K562 (cell line): ENCODE measurements around the gene ZFYVE27. TPM values are rescaled to one million over a fixed set of nuclear protein-coding genes. Genes with fewer than 3 reads are reported as not detected.
A peak's percentile ranks its signal among the peaks of the same experiment; 100 is the strongest.

Experiments
- DDX20 ChIP-seq: fragments of 450-650 bp; IDR thresholded peaks from 2 replicates; pipeline ENCODE4 v1.6.1; 2016; ENCODE audit warnings: missing genetic modification characterization, low read depth, mild to moderate bottlenecking, missing compliant biosample characterization, moderate library complexity
- DIDO1 ChIP-seq: fragments of 450-650 bp; IDR thresholded peaks from 2 replicates; pipeline ENCODE4 v1.6.1; 2016; ENCODE audit warnings: low read depth, missing biosample characterization, missing genetic modification characterization
- ELF4 ChIP-seq: fragments of 450-650 bp; formaldehyde crosslinking; IDR thresholded peaks from 2 replicates; pipeline ENCODE4 v1.4.0; 2022; ENCODE audit warnings: missing genetic modification characterization
- FOXK1 ChIP-seq: sonication (generic); formaldehyde crosslinking; IDR thresholded peaks from 2 replicates; pipeline ENCODE4 v1.8.0; 2022; ENCODE audit warnings: missing genetic modification reagents, mild to moderate bottlenecking, borderline replicate concordance
- HDAC2 ChIP-seq: fragments of 450-650 bp; IDR thresholded peaks from 2 replicates; pipeline ENCODE4 v1.6.1; 2016; ENCODE audit warnings: mild to moderate bottlenecking
- HDAC3 ChIP-seq: fragments of 450-650 bp; IDR thresholded peaks from 2 replicates; pipeline ENCODE4 v1.6.1; 2018; ENCODE audit warnings: borderline replicate concordance, mild to moderate bottlenecking, moderate library complexity; ENCODE audit not compliant: partially characterized antibody
- LCOR ChIP-seq: sonication (generic); formaldehyde crosslinking; IDR thresholded peaks from 2 replicates; pipeline ENCODE4 v1.8.0; 2022; ENCODE audit warnings: mild to moderate bottlenecking, missing genetic modification reagents
- MCM3 ChIP-seq: fragments of 450-650 bp; IDR thresholded peaks from 2 replicates; pipeline ENCODE4 v1.6.1; 2016
- MNT ChIP-seq, 2 experiments: fragments of 450-650 bp; conservative IDR thresholded peaks; 2 replicates each; pipeline ENCODE4 v1.6.1; 2017; ENCODE audit warnings: mild to moderate bottlenecking in 2 of 2, moderate library complexity in 2 of 2
- NEUROD1 ChIP-seq: fragments of 150-350 bp; IDR thresholded peaks from 2 replicates; pipeline ENCODE4 v1.6.1; 2014; ENCODE audit warnings: borderline replicate concordance, low read length, low read depth; ENCODE audit not compliant: partially characterized antibody
- NFIX ChIP-seq: fragments of 250-450 bp; sonication (Bioruptor Pico); IDR thresholded peaks from 2 replicates; pipeline ENCODE4 v1.4.0; 2020; ENCODE audit warnings: low read depth, mild to moderate bottlenecking, moderate library complexity
- NR2C1 ChIP-seq, 2 experiments: fragments of 450-650 bp; IDR thresholded peaks; 2 replicates each; pipeline ENCODE4 v1.6.1; 2017; ENCODE audit warnings: mild to moderate bottlenecking in 2 of 2, antibody characterized with exemption in 1 of 2, inconsistent platforms in 1 of 2, missing compliant biosample characterization in 1 of 2, missing genetic modification characterization in 1 of 2
- PHB ChIP-seq: fragments of 250-450 bp; sonication (Bioruptor Pico); IDR thresholded peaks from 2 replicates; pipeline ENCODE4 v1.5.0; 2021
- PHB2 ChIP-seq: fragments of 450-650 bp; IDR thresholded peaks from 2 replicates; pipeline ENCODE4 v1.6.1; 2017; ENCODE audit warnings: low read depth
- RB1 ChIP-seq: fragments of 450-650 bp; IDR thresholded peaks from 2 replicates; pipeline ENCODE4 v1.6.1; 2017; ENCODE audit warnings: low read depth, mild to moderate bottlenecking
- RBM22 ChIP-seq: fragments of 200-400 bp; formaldehyde crosslinking; IDR thresholded peaks from 2 replicates; pipeline ENCODE4 v1.6.1; 2018; ENCODE audit warnings: low read length, low read depth; ENCODE audit not compliant: poor library complexity, severe bottlenecking
- RBM25 ChIP-seq: fragments of 200-400 bp; formaldehyde crosslinking; IDR thresholded peaks from 2 replicates; pipeline ENCODE4 v1.6.1; 2018; ENCODE audit warnings: low read length, low read depth, moderate library complexity; ENCODE audit not compliant: severe bottlenecking
- RUNX1 ChIP-seq: sonication (generic); IDR thresholded peaks from 2 replicates; pipeline ENCODE4 v1.6.1; 2016; ENCODE audit warnings: antibody characterized with exemption, low read depth
- SMARCA4 ChIP-seq: fragments of 450-650 bp; IDR thresholded peaks from 2 replicates; pipeline ENCODE4 v1.6.1; 2016
- SMARCC2 ChIP-seq: fragments of 450-650 bp; IDR thresholded peaks from 2 replicates; pipeline ENCODE4 v1.6.1; 2017; ENCODE audit warnings: antibody characterized with exemption, moderate library complexity, mild to moderate bottlenecking, low read depth
- SNIP1 ChIP-seq: fragments of 450-650 bp; IDR thresholded peaks from 2 replicates; pipeline ENCODE4 v1.7.1; 2017; ENCODE audit warnings: low read depth, mild to moderate bottlenecking
- TEAD2 ChIP-seq: fragments of 450-650 bp; IDR thresholded peaks from 2 replicates; pipeline ENCODE4 v1.6.1; 2016; ENCODE audit warnings: missing genetic modification characterization, control low read depth, missing compliant biosample characterization
- ZFX ChIP-seq: sonication (generic); formaldehyde crosslinking; IDR thresholded peaks from 2 replicates; pipeline ENCODE4 v1.8.0; 2022; ENCODE audit warnings: mild to moderate bottlenecking, missing genetic modification reagents, moderate library complexity
- ZKSCAN3 ChIP-seq: fragments of 250-450 bp; sonication (Bioruptor Pico); IDR thresholded peaks from 2 replicates; pipeline ENCODE4 v1.4.0; 2020
- ZNF143 ChIP-seq: sonication (generic); formaldehyde crosslinking; IDR thresholded peaks from 2 replicates; pipeline ENCODE4 v1.9.0; 2022; ENCODE audit warnings: mild to moderate bottlenecking, missing genetic modification reagents
- ZNF175 ChIP-seq: fragments of 200-800 bp; sonication (Bioruptor generic); IDR thresholded peaks from 2 replicates; pipeline ENCODE4 v1.6.1; 2016; ENCODE audit warnings: low read depth, mild to moderate bottlenecking, missing genetic modification characterization, missing compliant biosample characterization
- polyA plus RNA-seq, 8 experiments: library from polyadenylated mRNA; depleted of rRNA in 4 of 8; stranded (reverse) in 5 of 8; unstranded in 3 of 8; fragments of >200 nt; fragmentation: Nextera tagmentation in 2 of 8; fragmentation: Illumina TruSeq in 1 of 8; extraction: Ambion mirVana in 2 of 8; extraction: Trizol in 1 of 8; gene quantifications; 2 replicates each; pipeline versions ENCODE4 v1.2.1 to v1.2.3, GENCODE V29; 2011 to 2014; ENCODE audit warnings: inconsistent platforms in 1 of 8, missing spikeins in 1 of 8
- total RNA-seq, 7 experiments: library from RNA; depleted of rRNA in 6 of 7; stranded (reverse); fragments of >200 nt in 6 of 7; fragmentation: Illumina TruSeq in 2 of 7; extraction: Trizol in 2 of 7; gene quantifications; 2 replicates each; pipeline versions ENCODE4 v1.2.1 to v1.2.3, GENCODE V29; 2011 to 2021; ENCODE audit warnings: low replicate concordance in 1 of 7
- TF ChIP-seq, protein P1 (sequence below): fragments of 450-650 bp; formaldehyde crosslinking; IDR thresholded peaks from 2 replicates; pipeline ENCODE4 v1.4.0; 2020; ENCODE audit warnings: mild to moderate bottlenecking, moderate library complexity
- TF ChIP-seq, protein P2 (sequence below), 2 experiments: fragments of 200-800 bp in 1 of 2; sonication (Bioruptor generic) in 1 of 2; sonication (generic) in 1 of 2; formaldehyde crosslinking in 1 of 2; IDR thresholded peaks in 1 of 2; conservative IDR thresholded peaks in 1 of 2; 2 replicates each; pipeline versions ENCODE4 v1.5.0 to v1.6.1; 2016 to 2020; ENCODE audit warnings: missing compliant biosample characterization in 1 of 2, missing genetic modification characterization in 1 of 2, missing genetic modification reagents in 1 of 2

ZFYVE27 gene
- total and polyA plus RNA-seq, 9 of the 15 experiments (the other 6 are each of a cell fraction or from before 2014, with no cell fraction given): 0.81 to 21.9 (median 15.3) TPM

GRCh38 chr10:97689559-97690020, 47.3 kb upstream of the ZFYVE27 start (continued):
- TF ChIP-seq SNIP1: no peak
- no peak for TF ChIP-seq MNT (conservative IDR thresholded peaks at IDR 0.05)
- no peak for TF ChIP-seq RUNX1
- no peak for TF ChIP-seq DIDO1 (tag)
- TF ChIP-seq LCOR (CRISPR knock-in tag): no peak
- TF ChIP-seq RB1: no peak
- peak; percentile 73 for TF ChIP-seq ZFX (CRISPR knock-in tag)
- no peak for TF ChIP-seq PHB2
- no peak for TF ChIP-seq FOXK1
- TF ChIP-seq NR2C1 (IDR thresholded peaks at IDR 0.05): no peak
- TF ChIP-seq NR2C1 (tag; IDR thresholded peaks at IDR 0.05): peak; percentile 64; the same call in 1 of the 2 replicates
- TF ChIP-seq ELF4: 0 out of 2 replicates have a peak, but pooled peaks have one; percentile 15
- TF ChIP-seq, protein P1, sequence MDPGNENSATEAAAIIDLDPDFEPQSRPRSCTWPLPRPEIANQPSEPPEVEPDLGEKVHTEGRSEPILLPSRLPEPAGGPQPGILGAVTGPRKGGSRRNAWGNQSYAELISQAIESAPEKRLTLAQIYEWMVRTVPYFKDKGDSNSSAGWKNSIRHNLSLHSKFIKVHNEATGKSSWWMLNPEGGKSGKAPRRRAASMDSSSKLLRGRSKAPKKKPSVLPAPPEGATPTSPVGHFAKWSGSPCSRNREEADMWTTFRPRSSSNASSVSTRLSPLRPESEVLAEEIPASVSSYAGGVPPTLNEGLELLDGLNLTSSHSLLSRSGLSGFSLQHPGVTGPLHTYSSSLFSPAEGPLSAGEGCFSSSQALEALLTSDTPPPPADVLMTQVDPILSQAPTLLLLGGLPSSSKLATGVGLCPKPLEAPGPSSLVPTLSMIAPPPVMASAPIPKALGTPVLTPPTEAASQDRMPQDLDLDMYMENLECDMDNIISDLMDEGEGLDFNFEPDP: no peak
- no peak for TF ChIP-seq DDX20
- no peak for TF ChIP-seq MCM3
- no peak for TF ChIP-seq HDAC3
- TF ChIP-seq, protein P2, sequence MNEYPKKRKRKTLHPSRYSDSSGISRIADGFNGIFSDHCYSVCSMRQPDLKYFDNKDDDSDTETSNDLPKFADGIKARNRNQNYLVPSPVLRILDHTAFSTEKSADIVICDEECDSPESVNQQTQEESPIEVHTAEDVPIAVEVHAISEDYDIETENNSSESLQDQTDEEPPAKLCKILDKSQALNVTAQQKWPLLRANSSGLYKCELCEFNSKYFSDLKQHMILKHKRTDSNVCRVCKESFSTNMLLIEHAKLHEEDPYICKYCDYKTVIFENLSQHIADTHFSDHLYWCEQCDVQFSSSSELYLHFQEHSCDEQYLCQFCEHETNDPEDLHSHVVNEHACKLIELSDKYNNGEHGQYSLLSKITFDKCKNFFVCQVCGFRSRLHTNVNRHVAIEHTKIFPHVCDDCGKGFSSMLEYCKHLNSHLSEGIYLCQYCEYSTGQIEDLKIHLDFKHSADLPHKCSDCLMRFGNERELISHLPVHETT (CRISPR knock-in tag; conservative IDR thresholded peaks at IDR 0.05 in 1 of 2, IDR thresholded peaks at IDR 0.05 in 1 of 2): peak in 1 of 2 experiments; percentile 75; a peak in 1 of 4 replicates
- no peak for TF ChIP-seq PHB
- TF ChIP-seq ZNF143 (CRISPR knock-in tag): no peak
- TF ChIP-seq RBM25: no peak
- TF ChIP-seq HDAC2: no peak
- no peak for TF ChIP-seq RBM22
- TF ChIP-seq ZNF175 (CRISPR knock-in tag): 0 out of 2 replicates have a peak, but pooled peaks have one; percentile 42
- TF ChIP-seq SMARCC2: no peak
- TF ChIP-seq TEAD2 (tag): no peak
- no peak for TF ChIP-seq SMARCA4
- no peak for TF ChIP-seq ZKSCAN3 (CRISPR knock-in tag)
- TF ChIP-seq NEUROD1: no peak
- TF ChIP-seq NFIX (CRISPR knock-in tag): no peak
